NCI-H2196 (cell line): Measurements from ENCODE around the gene CCDC30.

Experiments
- DNase-seq: peaks from one replicate; lab custom pipeline; 2025; ENCODE audit not compliant: unreplicated experiment; lab: John Stamatoyannopoulos, UW

The CCDC30 gene

GRCh38 chr1:42462828-42463763 lies at the start of gene CCDC30:
TSS of gene CCDC30 (plus strand) at chr1:42463286. CDS start at chr1:42480552, 17,266 bp downstream.
- DNase-seq = peak; percentile 99

- no peak for DNase-seq
Observed at GRCh38 chr1:42414551-42415496, 48.3 kb upstream of the CCDC30 start.

GRCh38 chr1:42417166-42417565 lies 45.9 kb upstream of the CCDC30 start:
- DNase-seq = no peak

- no peak for DNase-seq
Observed at GRCh38 chr1:42418516-42418915, 44.6 kb upstream of the CCDC30 start.

- DNase-seq = peak; percentile 14
Observed at GRCh38 chr1:42419126-42419821, 43.8 kb upstream of the CCDC30 start.

GRCh38 chr1:42420121-42420520 lies 43.0 kb upstream of the CCDC30 start:
- no peak for DNase-seq

- DNase-seq = peak; percentile 90
Observed at GRCh38 chr1:42420911-42421585, 42.0 kb upstream of the CCDC30 start.

GRCh38 chr1:42422737-42423136 lies 40.3 kb upstream of the CCDC30 start:
- DNase-seq = no peak

- no peak for DNase-seq
Observed at GRCh38 chr1:42423681-42424080, 39.4 kb upstream of the CCDC30 start.

GRCh38 chr1:42424201-42424600 lies 38.9 kb upstream of the CCDC30 start:
- no peak for DNase-seq

- no peak for DNase-seq
Observed at GRCh38 chr1:42427240-42427639, 35.8 kb upstream of the CCDC30 start.

GRCh38 chr1:42429603-42430002 lies 33.5 kb upstream of the CCDC30 start:
- DNase-seq = no peak

GRCh38 chr1:42430286-42431135 lies 32.6 kb upstream of the CCDC30 start:
- DNase-seq = no peak

- no peak for DNase-seq
Observed at GRCh38 chr1:42431514-42431913, 31.6 kb upstream of the CCDC30 start.

GRCh38 chr1:42432714-42433113 lies 30.4 kb upstream of the CCDC30 start:
- no peak for DNase-seq

GRCh38 chr1:42433369-42433768 lies 29.7 kb upstream of the CCDC30 start:
- DNase-seq = no peak

- DNase-seq = no peak
Observed at GRCh38 chr1:42434340-42434739, 28.7 kb upstream of the CCDC30 start.

- peak; percentile 11 for DNase-seq
Observed at GRCh38 chr1:42439940-42440339, 23.1 kb upstream of the CCDC30 start.

- DNase-seq = no peak
Observed at GRCh38 chr1:42442662-42443061, 20.4 kb upstream of the CCDC30 start.

- no peak for DNase-seq
Observed at GRCh38 chr1:42449256-42449655, 13.8 kb upstream of the CCDC30 start.
